ENCODE results near the gene SMIM7. TPM values are rescaled to one million over a fixed set of nuclear protein-coding genes. Genes with fewer than 3 reads are reported as not detected.

Gene SMIM7
- polyA plus RNA-seq, 4 donors: 79.6 to 112 (median 104) TPM

- no peak for DNase-seq (ENCODE audit: low read depth in 4 of 4, low spot score in 3 of 4)
Measured at GRCh38 chr19:16599655-16600346, 60.1 kb downstream of the SMIM7 start.

GRCh38 chr19:16598848-16599247, 61.1 kb downstream of the SMIM7 start:
- DNase-seq (ENCODE audit: low read depth in 4 of 4, low spot score in 3 of 4): no peak

- DNase-seq (ENCODE audit: low read depth in 4 of 4, low spot score in 3 of 4): no peak
Measured at GRCh38 chr19:16596399-16596798, 63.5 kb downstream of the SMIM7 start.

Other genes starting within 250 kb of the SMIM7 start
- 10 to 100 TPM; 26.5 to 33.4 (median 27.2) TPM for gene EPS15L1, start 188.2 kb downstream of the SMIM7 start, polyA plus RNA-seq (ENCODE audit: insufficient read length in 4 of 4)
- under 1 TPM in 1 of 4 donors, not detected in 3; 0.10 TPM for gene CALR3, start 164.0 kb downstream of the SMIM7 start, polyA plus RNA-seq (ENCODE audit: insufficient read length in 4 of 4)
- gene C19orf44, start 163.8 kb downstream of the SMIM7 start, polyA plus RNA-seq (ENCODE audit: insufficient read length in 4 of 4): 10 to 100 TPM; 11.8 to 15.8 (median 12.2) TPM
- 10 to 100 TPM; 30.3 to 55.1 (median 36.6) TPM for gene CHERP, start 117.7 kb downstream of the SMIM7 start, polyA plus RNA-seq (ENCODE audit: insufficient read length in 4 of 4)
- 10 to 100 TPM; 38.1 to 47.6 (median 40.4) TPM for gene SLC35E1, start 87.7 kb downstream of the SMIM7 start, polyA plus RNA-seq (ENCODE audit: insufficient read length in 4 of 4)
- 1 to 10 TPM; 6.4 to 8.2 (median 7.0) TPM for gene MED26, start 31.9 kb downstream of the SMIM7 start, polyA plus RNA-seq (ENCODE audit: insufficient read length in 4 of 4)
- gene TMEM38A, start 995 bp upstream of the SMIM7 start, polyA plus RNA-seq (ENCODE audit: insufficient read length in 4 of 4): 1 to 10 TPM; 3.7 to 9.3 (median 8.2) TPM
- under 1 TPM; 0.01 to 0.11 (median 0.08) TPM for gene NWD1, start 59.7 kb upstream of the SMIM7 start, polyA plus RNA-seq (ENCODE audit: insufficient read length in 4 of 4)
- gene SIN3B, start 169.3 kb upstream of the SMIM7 start, polyA plus RNA-seq (ENCODE audit: insufficient read length in 4 of 4): 10 to 100 TPM; 46.8 to 87.0 (median 63.7) TPM
- gene F2RL3, start 228.9 kb upstream of the SMIM7 start, polyA plus RNA-seq (ENCODE audit: insufficient read length in 4 of 4): 1 to 10 TPM in 2 of 4 donors, under 1 TPM in 2; 0.59 to 1.0 (median 0.85) TPM